Stomach (tissue), 9 donors: ENCODE data around the gene SYT2. TPM values are rescaled to one million over a fixed set of nuclear protein-coding genes. Genes with fewer than 3 reads are reported as not detected.
A peak's percentile ranks its signal among the peaks of the same experiment; 100 is the strongest.
"Not testable (repeated sequence)": the region's sequence is repeated elsewhere in the genome, so short reads cannot be mapped to it uniquely, and the experiment has no call there.

Experiments
- DNase-seq, 2 donors: peaks; one replicate each; pipeline versions ENCODE4 v3.0.0 to v3.0.0-alpha.2; 2013 to 2019
- H3K27ac ChIP-seq, 5 donors: fragments of 200-600 bp in 4 of 5; sonication (generic) in 4 of 5; one replicate each; pipeline ENCODE4 v1.5.1; 2013 to 2019; ENCODE audit warnings: mild to moderate bottlenecking in 1 of 5, moderate library complexity in 1 of 5
- H3K27me3 ChIP-seq, 3 donors: fragments of 200-600 bp; sonication (generic); one replicate each; pipeline ENCODE4 v1.5.1; 2017 to 2019; ENCODE audit warnings: mixed run types in 1 of 3
- H3K36me3 ChIP-seq, 4 donors: fragments of 200-600 bp; sonication (generic); 1 replicate in 3 of 4; 2 replicates in 1 of 4; pipeline ENCODE4 v1.5.1; 2016 to 2019
- H3K4me1 ChIP-seq, 4 donors: fragments of 200-600 bp; sonication (generic); one replicate each; pipeline ENCODE4 v1.5.1; 2016 to 2019
- H3K4me3 ChIP-seq, 4 donors: fragments of 200-600 bp; sonication (generic) in 3 of 4; one replicate each; pipeline ENCODE4 v1.5.1; 2016 to 2019; ENCODE audit warnings: mild to moderate bottlenecking in 1 of 4
- H3K9me3 ChIP-seq, 4 donors: fragments of 200-600 bp; sonication (generic); one replicate each; pipeline ENCODE4 v1.5.1; 2016 to 2019
- CTCF ChIP-seq, 7 experiments: fragments of 450-650 bp in 4 of 7; fragments of 200-600 bp in 3 of 7; sonication (generic) in 3 of 7; IDR thresholded peaks; one replicate each; pipeline ENCODE4 v1.5.1; 2016 to 2019; ENCODE audit warnings: antibody characterized with exemption in 7 of 7, control low read depth in 2 of 7, mild to moderate bottlenecking in 1 of 7
- EP300 ChIP-seq: sonication (generic); formaldehyde crosslinking; IDR thresholded peaks from one replicate; pipeline ENCODE4 v1.6.1; 2017; ENCODE audit warnings: antibody characterized with exemption
- POLR2A ChIP-seq, 4 donors: fragments of 450-650 bp; IDR thresholded peaks; one replicate each; pipeline ENCODE4 v1.6.1; 2016; ENCODE audit warnings: antibody characterized with exemption in 4 of 4, control low read depth in 2 of 4, mild to moderate bottlenecking in 1 of 4, moderate library complexity in 1 of 4
- POLR2AphosphoS5 ChIP-seq, 3 donors: sonication (generic); formaldehyde crosslinking; IDR thresholded peaks; one replicate each; pipeline ENCODE4 v1.6.1; 2016; ENCODE audit warnings: antibody characterized with exemption in 3 of 3
- WGBS, 5 donors: extraction: QIAGEN DNeasy Blood & Tissue Kit in 3 of 5; methylation state at CpG; one replicate each; pipeline versions ENCODE4 v1.1.5 to v1.1.7; 2013 to 2018; 5-methylcytosine and 5-hydroxymethylcytosine counted together
- intact Hi-C: fragments of 100-400 bp; cut with DNase I; formaldehyde crosslinking; loops from one replicate; pipeline ENCODE4 v1.15.1; 2023; ENCODE audit warnings: low total_unique reads
- polyA plus RNA-seq, 3 donors: library from polyadenylated mRNA; stranded (reverse); fragments of 200-250 nt; gene quantifications; one replicate each; pipeline ENCODE4 v1.2.3, GENCODE V29; 2013
- total RNA-seq, 5 donors: library from RNA; depleted of rRNA; stranded (reverse); fragments of >200 nt; gene quantifications; one replicate each; pipeline versions ENCODE4 v1.1.0 to v1.2.3, GENCODE V29; 2014 to 2016
- donor health status: healthy with polysubstance abuse.
- donor health status: Bipolar disorder and iron deficiency.
- donor health status: healthy.

SYT2 gene
- total and polyA plus RNA-seq, 8 donors, result 0.18 to 0.29 TPM; not detected in 6

- intact Hi-C loops, result no loop called here
- no peaks in the 10 kb centered on the region for H3K9me3 ChIP-seq
- no peaks in the 10 kb centered on the region for H3K27me3 ChIP-seq
- DNase-seq, result no peak
- H3K36me3 ChIP-seq, result peaks cover 15 to 58% (median 53%) of the 10 kb centered on the region in 4 donors
- H3K4me1 ChIP-seq, result peaks cover 5 to 85% (median 41%) of the 10 kb centered on the region in 4 donors
- H3K27ac ChIP-seq, result peak overlapping the region in 4 of 5 donors; percentile 45 to 74 (median 62)
- WGBS, 5 donors, result 69 to 91% (median 86%) methylated on average over 1 of the region's 1 CpG
- no peak for TF ChIP-seq CTCF (IDR thresholded peaks at IDR 0.05)
- no peak overlapping the region for H3K4me3 ChIP-seq
These were observed 146.4 kb downstream of the SYT2 start for GRCh38 chr1:202563818-202564217.

GRCh38 chr1:202562444-202563060 lies 147.7 kb downstream of the SYT2 start:
- TF ChIP-seq EP300 (no peak), POLR2A (IDR thresholded peaks at IDR 0.05) (no peak), POLR2AphosphoS5 (IDR thresholded peaks at IDR 0.05) (no peak), CTCF (IDR thresholded peaks at IDR 0.05) (no peak)
- peaks cover 5 to 86% (median 44%) of the 10 kb centered on the region in 4 donors for H3K4me1 ChIP-seq
- WGBS, 5 donors, result 76 to 90% (median 86%) methylated on average over 13 of the region's 13 CpGs
- H3K27me3 ChIP-seq, result no peaks in the 10 kb centered on the region
- no peak for DNase-seq
- H3K4me3 ChIP-seq, result no peak overlapping the region
- H3K27ac ChIP-seq, result peak overlapping the region in 4 of 5 donors; percentile 45 to 70 (median 52)
- H3K9me3 ChIP-seq, result no peaks in the 10 kb centered on the region
- intact Hi-C loops, result no loop called here
- peaks cover 12 to 45% (median 41%) of the 10 kb centered on the region in 4 donors for H3K36me3 ChIP-seq

DNA sequence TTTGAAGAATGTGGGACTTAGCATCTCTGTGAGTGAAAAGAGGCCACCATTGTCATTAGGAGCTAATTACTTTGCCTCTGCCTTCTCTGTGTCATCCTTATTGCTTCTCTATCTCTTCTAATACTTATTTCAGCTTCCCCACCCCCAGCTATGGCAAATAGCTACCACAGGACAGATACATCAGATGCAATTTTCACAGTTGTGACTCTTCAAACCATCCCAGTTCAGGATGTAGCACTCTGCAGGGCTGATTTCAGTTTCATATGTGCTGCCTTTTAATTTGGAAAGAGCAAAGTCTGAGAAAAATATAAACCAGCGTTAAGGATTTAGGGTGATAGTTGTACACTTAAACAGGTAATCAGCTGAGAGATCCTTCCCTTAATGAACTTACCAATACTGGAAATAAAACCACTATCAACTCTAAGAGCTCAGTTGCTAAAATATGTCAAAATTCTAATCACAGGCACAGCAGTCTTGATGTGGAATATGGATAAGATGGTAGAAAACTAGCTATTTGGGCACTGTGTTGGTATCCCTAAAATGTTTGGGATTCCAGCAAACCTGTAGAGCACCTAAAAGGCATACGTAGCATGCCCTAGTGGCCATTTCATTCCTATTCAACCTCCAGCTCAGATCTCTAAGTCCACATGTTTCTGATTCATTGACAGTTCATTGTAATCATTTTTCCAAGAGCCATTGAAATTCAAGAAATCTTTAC lies 148.4 kb downstream of the SYT2 start:
- Histone ChIP-seq H3K4me3 (no peak overlapping the region), H3K27ac (peak overlapping the region in 3 of 5 donors; percentile 0 to 70 (median 49)), H3K4me1 (peaks cover 5 to 86% (median 47%) of the 10 kb centered on the region in 4 donors), H3K9me3 (no peaks in the 10 kb centered on the region), H3K36me3 (peaks cover 9 to 40% (median 37%) of the 10 kb centered on the region in 4 donors), H3K27me3 (no peaks in the 10 kb centered on the region)
- WGBS, 5 donors, result 74 to 95% (median 85%) methylated on average over 2 of the region's 2 CpGs
- DNase-seq, result no peak
- intact Hi-C loops, result no loop called here
- no peak for TF ChIP-seq EP300
- TF ChIP-seq CTCF (IDR thresholded peaks at IDR 0.05), result peak in 1 of 7 experiments; percentile 14
- TF ChIP-seq POLR2A (IDR thresholded peaks at IDR 0.05), result no peak
- no peak for TF ChIP-seq POLR2AphosphoS5 (IDR thresholded peaks at IDR 0.05)

- TF ChIP-seq POLR2A (IDR thresholded peaks at IDR 0.05) (no peak), CTCF (IDR thresholded peaks at IDR 0.05) (no peak), EP300 (no peak), POLR2AphosphoS5 (IDR thresholded peaks at IDR 0.05) (no peak)
- DNase-seq, result no peak
- peaks cover 5 to 86% (median 50%) of the 10 kb centered on the region in 4 donors for H3K4me1 ChIP-seq
- H3K36me3 ChIP-seq, result peaks cover 9 to 37% (median 36%) of the 10 kb centered on the region in 4 donors
- no peaks in the 10 kb centered on the region for H3K9me3 ChIP-seq
- no peaks in the 10 kb centered on the region for H3K27me3 ChIP-seq
- no peak overlapping the region for H3K4me3 ChIP-seq
- WGBS, 5 donors, result 55 to 88% (median 69%) methylated on average over 1 of the region's 1 CpG
- H3K27ac ChIP-seq, result no peak overlapping the region
- intact Hi-C loops, result no loop called here
These were observed 149.0 kb downstream of the SYT2 start for GRCh38 chr1:202561240-202561639.

DNA sequence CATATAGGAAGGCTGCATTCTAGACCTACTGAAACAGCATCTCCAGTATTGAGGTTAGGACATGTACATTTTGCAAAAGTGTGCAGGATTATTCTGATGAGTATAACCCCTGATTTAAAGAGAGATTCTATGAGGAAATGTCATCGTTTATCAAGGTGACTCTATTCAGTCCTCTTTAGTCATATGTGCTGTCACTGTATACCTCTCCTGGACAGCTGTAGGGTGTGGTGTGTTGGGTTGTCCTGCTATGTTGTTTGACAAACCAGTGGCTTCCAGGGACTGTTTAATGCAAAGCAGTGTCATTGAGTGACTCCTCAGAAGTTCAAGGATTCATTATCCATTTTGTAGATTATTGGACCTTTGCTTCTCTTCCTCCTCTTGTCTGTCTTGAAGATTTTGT lies 152.6 kb downstream of the SYT2 start:
- H3K4me3 ChIP-seq, H3K27me3 ChIP-seq, intact Hi-C loops, H3K9me3 ChIP-seq, DNase-seq, H3K36me3 ChIP-seq: not testable (repeated sequence)
- Histone ChIP-seq H3K27ac (peak overlapping the region in 2 of 5 donors; percentile 61 to 77), H3K4me1 (peaks cover 8 to 83% (median 56%) of the 10 kb centered on the region in 4 donors)
- 65 to 82% (median 76%) methylated on average over 1 of the region's 1 CpG for WGBS, 5 donors

GRCh38 chr1:202556037-202556436 lies 154.2 kb downstream of the SYT2 start:
- Histone ChIP-seq H3K27ac (peak overlapping the region; percentile 61 to 77 (median 66)), H3K4me1 (peaks cover 8 to 86% (median 55%) of the 10 kb centered on the region in 4 donors)
- H3K9me3 ChIP-seq, H3K36me3 ChIP-seq, intact Hi-C loops, H3K4me3 ChIP-seq, H3K27me3 ChIP-seq, DNase-seq: not testable (repeated sequence)
- 38 to 67% (median 56%) methylated on average over 4 of the region's 4 CpGs for WGBS, 5 donors

- DNase-seq, H3K36me3 ChIP-seq, H3K9me3 ChIP-seq, H3K4me3 ChIP-seq, intact Hi-C loops, H3K27me3 ChIP-seq: not testable (repeated sequence)
- WGBS, 5 donors, result 49 to 69% (median 63%) methylated on average over 4 of the region's 4 CpGs
- Histone ChIP-seq H3K27ac (peak overlapping the region in 4 of 5 donors; percentile 58 to 79 (median 74)), H3K4me1 (peaks cover 8 to 83% (median 51%) of the 10 kb centered on the region in 4 donors)
These were observed 155.6 kb downstream of the SYT2 start for GRCh38 chr1:202554619-202555018.
